ENCODE results near the gene PACSIN2. TPM values are rescaled to one million over a fixed set of nuclear protein-coding genes. Genes with fewer than 3 reads are reported as not detected.

The PACSIN2 gene
- total and polyA plus RNA-seq, 8 donors = 63.4 to 149 (median 66.2) TPM

GRCh38 chr22:42833104-42833503 lies 181.8 kb downstream of the PACSIN2 start:
- peaks cover 0 to 100% of the 10 kb centered on the region in 2 donors for H3K36me3 ChIP-seq
- ATAC-seq (no peak), DNase-seq (no peak)
- TF ChIP-seq CTCF (IDR thresholded peaks at IDR 0.05) = no peak
- H3K27me3 ChIP-seq = no peaks in the 10 kb centered on the region
- intact Hi-C loops (cut with DNase I) = no loop called here
- H3K9me3 ChIP-seq = no peaks in the 10 kb centered on the region
- no peak overlapping the region for H3K4me3 ChIP-seq
- no peaks in the 10 kb centered on the region for H3K4me1 ChIP-seq
- no peak overlapping the region for H3K27ac ChIP-seq

- DNase-seq = no peak
- Histone ChIP-seq H3K36me3 (peaks cover 0 to 100% of the 10 kb centered on the region in 2 donors), H3K27me3 (no peaks in the 10 kb centered on the region)
Observed at GRCh38 chr22:42831712-42832111, 183.2 kb downstream of the PACSIN2 start.

GRCh38 chr22:42830161-42830560 lies 184.8 kb downstream of the PACSIN2 start:
- DNase-seq (no peak), ATAC-seq (no peak)
- Histone ChIP-seq H3K4me1 (no peaks in the 10 kb centered on the region), H3K27ac (no peak overlapping the region), H3K9me3 (no peaks in the 10 kb centered on the region), H3K36me3 (peaks cover 0 to 100% of the 10 kb centered on the region in 2 donors), H3K4me3 (no peak overlapping the region), H3K27me3 (no peaks in the 10 kb centered on the region)
- TF ChIP-seq CTCF (IDR thresholded peaks at IDR 0.05) = no peak
- intact Hi-C loops (cut with DNase I) = no loop called here

More at GRCh38 chr22:42831712-42832111, 183.2 kb downstream of the PACSIN2 start:
- TF ChIP-seq CTCF (IDR thresholded peaks at IDR 0.05) = no peak
- Histone ChIP-seq H3K4me1 (no peaks in the 10 kb centered on the region), H3K9me3 (no peaks in the 10 kb centered on the region), H3K4me3 (no peak overlapping the region), H3K27ac (no peak overlapping the region)
- intact Hi-C loops (cut with DNase I) = no loop called here
- ATAC-seq = no peak

GRCh38 chr22:42829302-42829701 lies 185.6 kb downstream of the PACSIN2 start:
- Histone ChIP-seq H3K4me1 (no peaks in the 10 kb centered on the region), H3K9me3 (no peaks in the 10 kb centered on the region), H3K27ac (no peak overlapping the region), H3K36me3 (peaks cover 0 to 100% of the 10 kb centered on the region in 2 donors), H3K4me3 (no peak overlapping the region), H3K27me3 (no peaks in the 10 kb centered on the region)
- intact Hi-C loops (cut with DNase I) = no loop called here
- no peak for DNase-seq
- TF ChIP-seq CTCF (IDR thresholded peaks at IDR 0.05) = no peak
- ATAC-seq = no peak

GRCh38 chr22:42825796-42826195 lies 189.2 kb downstream of the PACSIN2 start:
- DNase-seq (no peak), ATAC-seq (no peak)
- peaks cover 0 to 100% of the 10 kb centered on the region in 2 donors for H3K36me3 ChIP-seq
- H3K4me3 ChIP-seq = no peak overlapping the region
- no peaks in the 10 kb centered on the region for H3K27me3 ChIP-seq
- intact Hi-C loops (cut with DNase I) = no loop called here
- H3K27ac ChIP-seq = no peak overlapping the region
- no peak for TF ChIP-seq CTCF (IDR thresholded peaks at IDR 0.05)
- H3K9me3 ChIP-seq = no peaks in the 10 kb centered on the region
- no peaks in the 10 kb centered on the region for H3K4me1 ChIP-seq

Measured in left lung (tissue), 10 donors.